Stomach smooth muscle (tissue), 2 donors: ENCODE results near the gene SMYD3.

Experiments
- H3K27ac ChIP-seq: one replicate; pipeline ENCODE4 v1.7.0; 2013; ENCODE audit warnings: mild to moderate bottlenecking, low read length, inconsistent platforms
- H3K27me3 ChIP-seq, 2 donors: one replicate each; pipeline ENCODE4 v1.7.0; 2013; ENCODE audit warnings: low read length in 2 of 2; ENCODE audit not compliant: insufficient read depth in 2 of 2, control insufficient read depth in 1 of 2
- H3K36me3 ChIP-seq, 2 donors: one replicate each; pipeline ENCODE4 v1.7.0; 2013; ENCODE audit warnings: low read length in 2 of 2; ENCODE audit not compliant: control insufficient read depth in 2 of 2, insufficient read depth in 2 of 2
- H3K4me1 ChIP-seq: one replicate; pipeline ENCODE4 v1.7.0; 2013; ENCODE audit warnings: low read length; ENCODE audit not compliant: control insufficient read depth, insufficient read depth
- H3K4me3 ChIP-seq, 2 donors: one replicate each; pipeline ENCODE4 v1.7.0; 2013; ENCODE audit warnings: low read length in 2 of 2
- H3K9ac ChIP-seq, 2 donors: one replicate each; pipeline ENCODE4 v1.7.0; 2013; ENCODE audit warnings: low read length in 2 of 2, mild to moderate bottlenecking in 1 of 2
- H3K9me3 ChIP-seq, 2 donors: one replicate each; pipeline ENCODE4 v1.7.0; 2013; ENCODE audit warnings: low read length in 2 of 2; ENCODE audit not compliant: control insufficient read depth in 2 of 2
- donor health status: healthy.
- donor health status: Pancreatic carcinoma.

SMYD3 gene

DNA sequence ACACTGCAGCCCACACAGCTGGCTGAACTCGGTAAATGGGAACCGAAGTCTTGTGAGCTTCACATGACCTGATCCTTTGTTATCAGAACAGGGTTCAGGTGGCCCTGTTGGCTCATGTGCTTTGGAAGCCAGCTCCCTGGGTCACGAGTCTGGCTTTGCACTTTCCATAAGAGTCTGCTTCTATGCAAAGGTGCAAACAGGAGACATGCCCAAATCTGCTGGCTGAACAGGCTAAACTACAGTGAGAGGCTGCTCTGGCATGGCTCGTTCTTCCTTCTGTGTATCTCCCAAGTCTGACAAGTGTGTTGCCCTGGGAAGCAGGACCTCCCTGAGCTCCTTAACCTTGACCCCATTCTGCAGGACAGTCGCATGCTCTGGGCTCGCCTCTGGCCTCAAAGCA is 802.7 kb downstream of the SMYD3 start:
- H3K4me1 ChIP-seq: no peaks in the 10 kb centered on the region

DNA sequence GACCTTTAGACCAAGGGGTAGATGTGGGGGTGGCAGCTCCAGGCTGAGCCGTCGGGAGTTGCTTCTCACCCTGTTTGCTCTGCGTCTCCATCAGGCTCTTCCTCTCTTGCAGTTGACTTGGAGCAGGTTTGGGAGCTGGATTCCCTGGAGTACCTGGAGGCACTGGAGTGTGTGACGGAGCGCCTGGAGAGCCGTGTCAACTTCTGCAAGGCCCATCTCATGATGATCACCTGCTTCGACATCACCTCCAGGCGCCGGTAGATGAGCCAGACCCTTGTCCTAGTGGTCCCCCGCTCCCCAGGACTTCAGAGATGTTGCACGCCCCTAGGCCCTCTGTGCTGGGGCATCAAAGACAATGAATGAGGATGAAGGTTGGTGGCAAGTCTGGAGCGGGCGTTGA is 804.7 kb downstream of the SMYD3 start:
- H3K4me3 ChIP-seq: no peak overlapping the region
- no peak overlapping the region for H3K9ac ChIP-seq
- no peaks in the 10 kb centered on the region for H3K9me3 ChIP-seq
- H3K27ac ChIP-seq: no peak overlapping the region
- H3K36me3 ChIP-seq: no peaks in the 10 kb centered on the region
- H3K27me3 ChIP-seq: no peaks in the 10 kb centered on the region
- H3K4me1 ChIP-seq: no peaks in the 10 kb centered on the region

More for the DNA sequence above, 802.7 kb downstream of the SMYD3 start:
- no peak overlapping the region for H3K27ac ChIP-seq
- H3K36me3 ChIP-seq: no peaks in the 10 kb centered on the region
- no peak overlapping the region for H3K4me3 ChIP-seq
- no peaks in the 10 kb centered on the region for H3K27me3 ChIP-seq
- H3K9ac ChIP-seq: no peak overlapping the region
- H3K9me3 ChIP-seq: no peaks in the 10 kb centered on the region

DNA sequence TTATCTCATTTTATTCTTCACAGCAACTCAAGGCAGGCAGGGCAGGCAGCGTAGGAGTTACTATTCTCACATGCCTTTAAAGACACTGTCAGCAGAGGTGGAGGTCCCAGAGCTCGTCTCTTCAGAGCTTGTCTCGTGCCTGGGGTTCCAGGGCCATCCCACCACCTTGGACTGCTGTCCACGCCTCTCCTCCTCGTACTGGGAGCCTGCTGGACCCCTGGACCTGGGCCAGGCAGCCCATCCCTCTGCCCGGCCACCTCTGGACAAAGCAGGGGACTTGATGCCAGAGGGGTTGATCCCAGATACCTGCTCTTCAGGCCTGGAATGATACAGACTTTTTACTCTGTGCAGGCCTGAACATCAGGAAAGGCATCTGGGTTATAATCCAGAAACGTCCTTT is 805.4 kb downstream of the SMYD3 start:
- no peak overlapping the region for H3K9ac ChIP-seq
- H3K27me3 ChIP-seq: no peaks in the 10 kb centered on the region
- H3K36me3 ChIP-seq: no peaks in the 10 kb centered on the region
- no peak overlapping the region for H3K27ac ChIP-seq
- H3K4me3 ChIP-seq: no peak overlapping the region
- no peaks in the 10 kb centered on the region for H3K9me3 ChIP-seq
- no peaks in the 10 kb centered on the region for H3K4me1 ChIP-seq

DNA sequence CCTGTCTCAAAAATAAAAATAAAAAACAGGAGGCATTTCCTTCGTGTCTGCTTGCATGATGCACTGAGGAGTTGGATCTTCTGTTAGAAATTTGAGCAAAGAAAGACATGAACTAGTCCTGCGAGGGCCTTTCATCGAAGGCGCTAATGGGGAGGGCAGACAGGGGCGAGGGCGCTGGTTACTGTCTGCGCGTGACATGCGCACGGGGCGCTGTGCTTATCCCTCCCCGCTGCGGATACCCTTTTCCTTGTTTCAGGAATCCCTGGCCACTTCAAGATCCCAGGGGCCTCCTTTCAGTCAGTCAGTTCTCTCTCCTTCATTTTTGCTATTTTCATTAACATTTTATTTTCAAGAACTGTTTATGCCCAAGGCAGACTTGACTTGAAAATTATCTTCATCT is 806.4 kb downstream of the SMYD3 start:
- peaks cover 0 to 5% of the 10 kb centered on the region in 2 donors for H3K9me3 ChIP-seq
- no peak overlapping the region for H3K4me3 ChIP-seq
- H3K4me1 ChIP-seq: no peaks in the 10 kb centered on the region
- H3K36me3 ChIP-seq: no peaks in the 10 kb centered on the region
- no peak overlapping the region for H3K27ac ChIP-seq
- no peak overlapping the region for H3K9ac ChIP-seq
- no peaks in the 10 kb centered on the region for H3K27me3 ChIP-seq
